Raji (cell line): ENCODE results near the gene AGAP4.
"Not testable (repeated sequence)": the region's sequence is repeated elsewhere in the genome, so short reads cannot be mapped to it uniquely, and the experiment has no call there.

Experiments
- POLR2A ChIP-seq: IDR thresholded peaks from 2 replicates; pipeline ENCODE4 v1.6.1; 2011; ENCODE audit warnings: low read depth, low read length, control low read depth; ENCODE audit not compliant: insufficient read depth

Gene AGAP4

GRCh38 chr10:45847400-45847799, at the start of gene AGAP4:
Gene AGAP4 (minus strand): TSS chr10:45847500. CDS start chr10:45847347, 153 bp downstream.
- not testable (repeated sequence) for TF ChIP-seq POLR2A

GRCh38 chr10:45819552-45819951, 27.7 kb downstream of the AGAP4 start:
- no peak for TF ChIP-seq POLR2A

GRCh38 chr10:45817912-45818311, 29.4 kb downstream of the AGAP4 start:
- TF ChIP-seq POLR2A = no peak

- no peak for TF ChIP-seq POLR2A
These were observed 30.0 kb downstream of the AGAP4 start for GRCh38 chr10:45817130-45817859.

- no peak for TF ChIP-seq POLR2A
These were observed 36.2 kb downstream of the AGAP4 start for GRCh38 chr10:45811075-45811474.

GRCh38 chr10:45809837-45810236, 37.5 kb downstream of the AGAP4 start:
- TF ChIP-seq POLR2A = no peak
